Endothelial cell of umbilical vein (primary cell): ENCODE data around the gene SLC24A1. TPM values are rescaled to one million over a fixed set of nuclear protein-coding genes. Genes with fewer than 3 reads are reported as not detected.

ENCODE experiments used
- BruUV-seq: library from RNA; stranded (reverse); fragments of 400-500 nt; replicated peaks from 2 replicates; lab custom pipeline; 2021; lab: Mats Ljungman, UMichigan
- CTCF ChIA-PET: fragments of 300-600, 350-600 bp; sonication (Branson Sonifier 250); formaldehyde crosslinking; loops from one replicate; lab custom pipeline; 2021; ENCODE audit warnings: antibody characterized with exemption, inconsistent platforms; lab: Charles Lee
- POLR2A ChIA-PET: fragments of 300-600, 350-600 bp; sonication (Branson Sonifier 250); formaldehyde crosslinking; loops from one replicate; lab custom pipeline; 2021; ENCODE audit warnings: antibody characterized with exemption, inconsistent platforms; lab: Charles Lee
- DNase-seq: peaks from one replicate; pipeline ENCODE4 v3.0.0-alpha.2; 2011; ENCODE audit warnings: low read depth, low spot score
- FAIRE-seq: peaks from 2 replicates; lab custom pipeline; 2011; peaks lifted over from hg19 to GRCh38; lab: Jason Lieb, UNC
- H2AFZ ChIP-seq: 2 replicates; pipeline ENCODE4 v1.6.0; 2012; ENCODE audit warnings: low read depth, low read length, control low read depth, inconsistent platforms
- H3K27ac ChIP-seq: 2 replicates; pipeline ENCODE4 v1.5.1; 2011; ENCODE audit warnings: low read depth, mild to moderate bottlenecking, control low read depth, low read length, moderate library complexity; ENCODE audit not compliant: insufficient read depth
- H3K27me3 ChIP-seq, 2 experiments: 2 replicates each; pipeline versions ENCODE4 v1.6.0 to v1.6.1; 2011; ENCODE audit warnings: low read length in 2 of 2, mixed read lengths in 1 of 2; ENCODE audit not compliant: control insufficient read depth in 2 of 2, insufficient read depth in 2 of 2
- H3K36me3 ChIP-seq, 2 experiments: 2 replicates in 1 of 2; 3 replicates in 1 of 2; pipeline ENCODE4 v1.5.1; 2011; ENCODE audit warnings: low read length in 2 of 2, mild to moderate bottlenecking in 1 of 2, moderate library complexity in 1 of 2; ENCODE audit not compliant: control insufficient read depth in 2 of 2, insufficient read depth in 2 of 2; ENCODE audit errors: extremely low read depth in 1 of 2
- H3K4me1 ChIP-seq: 3 replicates; pipeline ENCODE4 v1.5.1; 2011; ENCODE audit warnings: mild to moderate bottlenecking, low read length; ENCODE audit not compliant: control insufficient read depth, insufficient read depth; ENCODE audit errors: extremely low read depth
- H3K4me2 ChIP-seq: 2 replicates; pipeline ENCODE4 v1.6.1; 2011; ENCODE audit warnings: low read length, control low read depth, mixed read lengths; ENCODE audit not compliant: insufficient read depth
- H3K4me3 ChIP-seq, 3 experiments: fragments of 200-600 bp in 1 of 3; sonication (generic), shearing (Covaris generic) in 1 of 3; replicated peaks in 1 of 3; 2 replicates each; pipeline ENCODE4 v1.5.1; 2011 to 2016; ENCODE audit warnings: control low read depth in 3 of 3, low read length in 3 of 3, mild to moderate bottlenecking in 2 of 3, inconsistent platforms in 1 of 3, low read depth in 1 of 3, moderate library complexity in 1 of 3; ENCODE audit not compliant: insufficient read depth in 1 of 3
- H3K79me2 ChIP-seq: 2 replicates; pipeline ENCODE4 v1.6.0; 2012; ENCODE audit warnings: low read length, inconsistent platforms; ENCODE audit not compliant: control insufficient read depth, insufficient read depth
- H3K9ac ChIP-seq: replicated peaks from 2 replicates; pipeline ENCODE3; 2011; ENCODE audit warnings: low read length, control low read depth; ENCODE audit not compliant: insufficient read depth; ENCODE audit errors: extremely low read depth
- H3K9me1 ChIP-seq: replicated peaks from 3 replicates; pipeline ENCODE4 v1.6.0; 2011; ENCODE audit warnings: mild to moderate bottlenecking, low read length; ENCODE audit not compliant: control insufficient read depth, insufficient read depth; ENCODE audit errors: extremely low read depth
- H3K9me3 ChIP-seq: replicated peaks from 2 replicates; pipeline ENCODE4 v1.5.1; 2012; ENCODE audit warnings: low read length, inconsistent platforms; ENCODE audit not compliant: control insufficient read depth, insufficient read depth
- H4K20me1 ChIP-seq: replicated peaks from 2 replicates; pipeline ENCODE3; 2011; ENCODE audit warnings: mild to moderate bottlenecking, low read length; ENCODE audit not compliant: control insufficient read depth, insufficient read depth; ENCODE audit errors: extremely low read depth
- EZH2 ChIP-seq: IDR thresholded peaks from 2 replicates; pipeline ENCODE4 v1.6.1; 2012; ENCODE audit warnings: borderline replicate concordance, low read depth, mild to moderate bottlenecking, moderate library complexity, low read length, inconsistent platforms; ENCODE audit not compliant: severe bottlenecking
- FOS ChIP-seq: IDR thresholded peaks from 2 replicates; pipeline ENCODE4 v1.6.1; 2011; ENCODE audit warnings: mild to moderate bottlenecking, low read length, moderate library complexity, borderline replicate concordance; ENCODE audit not compliant: insufficient read depth
- GATA2 ChIP-seq: IDR thresholded peaks from 2 replicates; pipeline ENCODE4 v1.7.0; 2011; ENCODE audit warnings: low read depth, mild to moderate bottlenecking, moderate library complexity, mixed read lengths, low read length; ENCODE audit not compliant: insufficient read length, insufficient read depth
- JUN ChIP-seq: IDR thresholded peaks from 2 replicates; pipeline ENCODE4 v1.6.1; 2011; ENCODE audit warnings: borderline replicate concordance, low read depth; ENCODE audit not compliant: insufficient read length, insufficient read depth
- MAX ChIP-seq: IDR thresholded peaks from 2 replicates; pipeline ENCODE4 v1.6.1; 2011; ENCODE audit not compliant: insufficient read depth, insufficient read length
- MYC ChIP-seq: IDR thresholded peaks from one replicate; pipeline ENCODE4 v1.6.1; 2011; ENCODE audit warnings: mild to moderate bottlenecking, low read depth, low read length
- POLR2A ChIP-seq: IDR thresholded peaks from 2 replicates; pipeline ENCODE4 v1.6.1; 2012; ENCODE audit warnings: low read depth, mild to moderate bottlenecking, control low read depth, low read length
- POLR2AphosphoS5 ChIP-seq: IDR thresholded peaks from 2 replicates; pipeline ENCODE4 v1.6.1; 2012; ENCODE audit warnings: low read depth, mild to moderate bottlenecking, control low read depth, low read length, moderate library complexity; ENCODE audit not compliant: insufficient read depth
- dilution Hi-C: fragments of 300-500 bp; cut with MboI; formaldehyde crosslinking; loops from one replicate; pipeline ENCODE4 v1.15.0; 2019; ENCODE audit warnings: low sequenced_read_pairs; ENCODE audit not compliant: extremely low pct_ligation_motif_present
- intact Hi-C: fragments of 100-400 bp; cut with micrococcal nuclease; formaldehyde crosslinking; loops from one replicate; pipeline ENCODE4 v1.10.0; 2022
- polyA plus RNA-seq, 4 experiments: library from polyadenylated mRNA; depleted of rRNA in 3 of 4; stranded (reverse) in 3 of 4; unstranded in 1 of 4; fragments of >200 nt; gene quantifications; 2 replicates each; pipeline versions ENCODE4 v1.2.1 to v1.2.3, GENCODE V29; 2011 to 2012; ENCODE audit warnings: missing spikeins in 1 of 4
- total RNA-seq: library from RNA; stranded (reverse); gene quantifications from 2 replicates; pipeline ENCODE4 v1.2.3, GENCODE V29; 2021
- TF ChIP-seq, protein P1 (sequence below), 2 donors: IDR thresholded peaks; 1 replicate in 1 of 2; 2 replicates in 1 of 2; pipeline ENCODE4 v1.5.1; 2011; ENCODE audit warnings: low read length in 2 of 2, mild to moderate bottlenecking in 2 of 2, moderate library complexity in 2 of 2, control low read depth in 1 of 2, inconsistent platforms in 1 of 2, low read depth in 1 of 2; ENCODE audit not compliant: insufficient read depth in 1 of 2; ENCODE audit errors: extremely low read depth in 1 of 2

Gene SLC24A1
- total and polyA plus RNA-seq, 2 donors (not counting 3 experiments of a cell fraction or from before 2014, with no cell fraction given): 3.6 to 7.3 TPM

- Histone ChIP-seq H3K4me1 (no peaks in the 10 kb centered on the region), H3K27me3 (no peaks in the 10 kb centered on the region), H3K4me3 (no peak overlapping the region), H3K9me3 (no peaks in the 10 kb centered on the region), H3K36me3 (peaks cover 4 to 7% of the 10 kb centered on the region in 2 experiments), H3K4me2 (no peak overlapping the region), H2AFZ (no peak overlapping the region), H3K9me1 (no peaks in the 10 kb centered on the region), H3K9ac (no peak overlapping the region), H3K79me2 (no peaks in the 10 kb centered on the region), H3K27ac (no peak overlapping the region), H4K20me1 (no peaks in the 10 kb centered on the region)
- TF ChIP-seq JUN (no peak), POLR2A (no peak), POLR2AphosphoS5 (no peak), GATA2 (no peak), MYC (no peak)
- CTCF ChIA-PET: interaction anchor here (1.5 kb wide), 1 partner anchor 134 kb away, joined by 3 read pairs; no protein-coding TSS in a partner anchor
- no peak for FAIRE-seq
- intact Hi-C loops (no loop called here), dilution Hi-C loops (no loop called here)
- no peak for DNase-seq
- BruUV-seq: no TSS peak
- POLR2A ChIA-PET: no interaction called here
These were observed 68.4 kb downstream of the SLC24A1 start for GRCh38 chr15:65690173-65690572.

GRCh38 chr15:65690778-65691177 is 69.0 kb downstream of the SLC24A1 start:
- dilution Hi-C loops (no loop called here), intact Hi-C loops (no loop called here)
- Histone ChIP-seq H3K36me3 (peaks cover 4 to 7% of the 10 kb centered on the region in 2 experiments), H3K9me3 (no peaks in the 10 kb centered on the region), H3K4me2 (no peak overlapping the region), H3K4me3 (no peak overlapping the region), H3K27me3 (no peaks in the 10 kb centered on the region), H2AFZ (no peak overlapping the region), H3K9ac (no peak overlapping the region), H3K9me1 (no peaks in the 10 kb centered on the region), H4K20me1 (no peaks in the 10 kb centered on the region), H3K4me1 (no peaks in the 10 kb centered on the region), H3K27ac (no peak overlapping the region), H3K79me2 (no peaks in the 10 kb centered on the region)
- no TSS peak for BruUV-seq
- CTCF ChIA-PET: no interaction called here
- POLR2A ChIA-PET: no interaction called here
- no peak for FAIRE-seq
- DNase-seq: no peak
- no peak for TF ChIP-seq MYC
- no peak for TF ChIP-seq JUN
- TF ChIP-seq EZH2: no peak
- no peak for TF ChIP-seq POLR2A
- no peak for TF ChIP-seq MAX
- TF ChIP-seq, protein P1, sequence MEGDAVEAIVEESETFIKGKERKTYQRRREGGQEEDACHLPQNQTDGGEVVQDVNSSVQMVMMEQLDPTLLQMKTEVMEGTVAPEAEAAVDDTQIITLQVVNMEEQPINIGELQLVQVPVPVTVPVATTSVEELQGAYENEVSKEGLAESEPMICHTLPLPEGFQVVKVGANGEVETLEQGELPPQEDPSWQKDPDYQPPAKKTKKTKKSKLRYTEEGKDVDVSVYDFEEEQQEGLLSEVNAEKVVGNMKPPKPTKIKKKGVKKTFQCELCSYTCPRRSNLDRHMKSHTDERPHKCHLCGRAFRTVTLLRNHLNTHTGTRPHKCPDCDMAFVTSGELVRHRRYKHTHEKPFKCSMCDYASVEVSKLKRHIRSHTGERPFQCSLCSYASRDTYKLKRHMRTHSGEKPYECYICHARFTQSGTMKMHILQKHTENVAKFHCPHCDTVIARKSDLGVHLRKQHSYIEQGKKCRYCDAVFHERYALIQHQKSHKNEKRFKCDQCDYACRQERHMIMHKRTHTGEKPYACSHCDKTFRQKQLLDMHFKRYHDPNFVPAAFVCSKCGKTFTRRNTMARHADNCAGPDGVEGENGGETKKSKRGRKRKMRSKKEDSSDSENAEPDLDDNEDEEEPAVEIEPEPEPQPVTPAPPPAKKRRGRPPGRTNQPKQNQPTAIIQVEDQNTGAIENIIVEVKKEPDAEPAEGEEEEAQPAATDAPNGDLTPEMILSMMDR (IDR thresholded peaks at IDR 0.05; ENCODE audit: extremely low read depth in 1 of 2, insufficient read depth in 1 of 2, low read depth in 1 of 2, low read length in 2 of 2): no peak
- TF ChIP-seq FOS: no peak
- TF ChIP-seq POLR2AphosphoS5: no peak
- TF ChIP-seq GATA2: no peak
